Measurements from ENCODE around the gene RAD51B.

Gene RAD51B

GRCh38 chr14:67942080-67942710 lies 122.6 kb downstream of the RAD51B start:
- no peaks in the 10 kb centered on the region for H3K27me3 ChIP-seq (ENCODE audit: control insufficient read depth in 1 of 2, insufficient read depth in 2 of 2, low read length in 2 of 2)
- H3K9ac ChIP-seq (ENCODE audit: low read depth in 1 of 2, low read length in 2 of 2): peak overlapping the region in 1 of 2 donors; percentile 3
- H3K36me3 ChIP-seq (ENCODE audit: control insufficient read depth in 1 of 2, insufficient read depth in 2 of 2, low read length in 2 of 2): no peaks in the 10 kb centered on the region
- peaks cover 24 to 46% of the 10 kb centered on the region in 2 donors for H3K4me1 ChIP-seq (ENCODE audit: control insufficient read depth in 1 of 2, insufficient read depth in 2 of 2, low read length in 2 of 2)
- H3K4me3 ChIP-seq (ENCODE audit: low read depth in 1 of 2, low read length in 2 of 2): no peak overlapping the region
- no peaks in the 10 kb centered on the region for H3K9me3 ChIP-seq (ENCODE audit: control insufficient read depth in 1 of 2, low read length in 2 of 2)
- peak overlapping the region; percentile 33 for H3K27ac ChIP-seq (ENCODE audit: low read depth, low read length)

- Histone ChIP-seq H3K4me3 (ENCODE audit: low read depth in 1 of 2, low read length in 2 of 2) (no peak overlapping the region), H3K9me3 (ENCODE audit: control insufficient read depth in 1 of 2, low read length in 2 of 2) (peaks cover 0 to 1% of the 10 kb centered on the region in 2 donors), H3K27ac (ENCODE audit: low read depth, low read length) (no peak overlapping the region), H3K27me3 (ENCODE audit: control insufficient read depth in 1 of 2, insufficient read depth in 2 of 2, low read length in 2 of 2) (no peaks in the 10 kb centered on the region), H3K36me3 (ENCODE audit: control insufficient read depth in 1 of 2, insufficient read depth in 2 of 2, low read length in 2 of 2) (no peaks in the 10 kb centered on the region), H3K4me1 (ENCODE audit: control insufficient read depth in 1 of 2, insufficient read depth in 2 of 2, low read length in 2 of 2) (peaks cover 24 to 46% of the 10 kb centered on the region in 2 donors), H3K9ac (ENCODE audit: low read depth in 1 of 2, low read length in 2 of 2) (no peak overlapping the region)
These were observed 124.4 kb downstream of the RAD51B start for GRCh38 chr14:67943947-67944346.

GRCh38 chr14:67944605-67945004 lies 125.0 kb downstream of the RAD51B start:
- H3K4me3 ChIP-seq (ENCODE audit: low read depth in 1 of 2, low read length in 2 of 2): no peak overlapping the region
- no peaks in the 10 kb centered on the region for H3K36me3 ChIP-seq (ENCODE audit: control insufficient read depth in 1 of 2, insufficient read depth in 2 of 2, low read length in 2 of 2)
- no peaks in the 10 kb centered on the region for H3K27me3 ChIP-seq (ENCODE audit: control insufficient read depth in 1 of 2, insufficient read depth in 2 of 2, low read length in 2 of 2)
- peaks cover 24 to 46% of the 10 kb centered on the region in 2 donors for H3K4me1 ChIP-seq (ENCODE audit: control insufficient read depth in 1 of 2, insufficient read depth in 2 of 2, low read length in 2 of 2)
- no peak overlapping the region for H3K27ac ChIP-seq (ENCODE audit: low read depth, low read length)
- no peak overlapping the region for H3K9ac ChIP-seq (ENCODE audit: low read depth in 1 of 2, low read length in 2 of 2)
- H3K9me3 ChIP-seq (ENCODE audit: control insufficient read depth in 1 of 2, low read length in 2 of 2): peaks cover 0 to 8% of the 10 kb centered on the region in 2 donors

GRCh38 chr14:67949771-67950170 lies 130.2 kb downstream of the RAD51B start:
- peaks cover 11 to 25% of the 10 kb centered on the region in 2 donors for H3K4me1 ChIP-seq (ENCODE audit: control insufficient read depth in 1 of 2, insufficient read depth in 2 of 2, low read length in 2 of 2)
- H3K36me3 ChIP-seq (ENCODE audit: control insufficient read depth in 1 of 2, insufficient read depth in 2 of 2, low read length in 2 of 2): no peaks in the 10 kb centered on the region
- no peak overlapping the region for H3K4me3 ChIP-seq (ENCODE audit: low read depth in 1 of 2, low read length in 2 of 2)
- H3K9me3 ChIP-seq (ENCODE audit: control insufficient read depth in 1 of 2, low read length in 2 of 2): peaks cover 0 to 15% of the 10 kb centered on the region in 2 donors
- no peak overlapping the region for H3K27ac ChIP-seq (ENCODE audit: low read depth, low read length)
- H3K27me3 ChIP-seq (ENCODE audit: control insufficient read depth in 1 of 2, insufficient read depth in 2 of 2, low read length in 2 of 2): no peaks in the 10 kb centered on the region
- H3K9ac ChIP-seq (ENCODE audit: low read depth in 1 of 2, low read length in 2 of 2): no peak overlapping the region

- H3K9ac ChIP-seq (ENCODE audit: low read depth in 1 of 2, low read length in 2 of 2): no peak overlapping the region
- H3K36me3 ChIP-seq (ENCODE audit: control insufficient read depth in 1 of 2, insufficient read depth in 2 of 2, low read length in 2 of 2): no peaks in the 10 kb centered on the region
- no peak overlapping the region for H3K4me3 ChIP-seq (ENCODE audit: low read depth in 1 of 2, low read length in 2 of 2)
- H3K9me3 ChIP-seq (ENCODE audit: control insufficient read depth in 1 of 2, low read length in 2 of 2): peaks cover 0 to 15% of the 10 kb centered on the region in 2 donors
- no peak overlapping the region for H3K27ac ChIP-seq (ENCODE audit: low read depth, low read length)
- peaks cover 7 to 20% of the 10 kb centered on the region in 2 donors for H3K4me1 ChIP-seq (ENCODE audit: control insufficient read depth in 1 of 2, insufficient read depth in 2 of 2, low read length in 2 of 2)
- no peaks in the 10 kb centered on the region for H3K27me3 ChIP-seq (ENCODE audit: control insufficient read depth in 1 of 2, insufficient read depth in 2 of 2, low read length in 2 of 2)
These were observed 130.8 kb downstream of the RAD51B start for GRCh38 chr14:67950386-67950785.

GRCh38 chr14:67951529-67952135 lies 132.1 kb downstream of the RAD51B start:
- H3K9ac ChIP-seq (ENCODE audit: low read depth in 1 of 2, low read length in 2 of 2): no peak overlapping the region
- peaks cover 0 to 15% of the 10 kb centered on the region in 2 donors for H3K9me3 ChIP-seq (ENCODE audit: control insufficient read depth in 1 of 2, low read length in 2 of 2)
- H3K4me3 ChIP-seq (ENCODE audit: low read depth in 1 of 2, low read length in 2 of 2): no peak overlapping the region
- H3K27ac ChIP-seq (ENCODE audit: low read depth, low read length): no peak overlapping the region
- H3K4me1 ChIP-seq (ENCODE audit: control insufficient read depth in 1 of 2, insufficient read depth in 2 of 2, low read length in 2 of 2): peaks cover 7 to 20% of the 10 kb centered on the region in 2 donors
- no peaks in the 10 kb centered on the region for H3K36me3 ChIP-seq (ENCODE audit: control insufficient read depth in 1 of 2, insufficient read depth in 2 of 2, low read length in 2 of 2)
- H3K27me3 ChIP-seq (ENCODE audit: control insufficient read depth in 1 of 2, insufficient read depth in 2 of 2, low read length in 2 of 2): no peaks in the 10 kb centered on the region

- H3K27ac ChIP-seq (ENCODE audit: low read depth, low read length): no peak overlapping the region
- H3K4me3 ChIP-seq (ENCODE audit: low read depth in 1 of 2, low read length in 2 of 2): no peak overlapping the region
These were observed 132.8 kb downstream of the RAD51B start for GRCh38 chr14:67952381-67952780.

GRCh38 chr14:67952786-67953185 lies 133.2 kb downstream of the RAD51B start:
- H3K9me3 ChIP-seq (ENCODE audit: control insufficient read depth in 1 of 2, low read length in 2 of 2): peaks cover 0 to 15% of the 10 kb centered on the region in 2 donors
- H3K27me3 ChIP-seq (ENCODE audit: control insufficient read depth in 1 of 2, insufficient read depth in 2 of 2, low read length in 2 of 2): no peaks in the 10 kb centered on the region
- H3K36me3 ChIP-seq (ENCODE audit: control insufficient read depth in 1 of 2, insufficient read depth in 2 of 2, low read length in 2 of 2): no peaks in the 10 kb centered on the region
- no peak overlapping the region for H3K9ac ChIP-seq (ENCODE audit: low read depth in 1 of 2, low read length in 2 of 2)
- peaks cover 3 to 20% of the 10 kb centered on the region in 2 donors for H3K4me1 ChIP-seq (ENCODE audit: control insufficient read depth in 1 of 2, insufficient read depth in 2 of 2, low read length in 2 of 2)
- no peak overlapping the region for H3K27ac ChIP-seq (ENCODE audit: low read depth, low read length)
- no peak overlapping the region for H3K4me3 ChIP-seq (ENCODE audit: low read depth in 1 of 2, low read length in 2 of 2)

More at GRCh38 chr14:67952381-67952780, 132.8 kb downstream of the RAD51B start:
- Histone ChIP-seq H3K4me1 (ENCODE audit: control insufficient read depth in 1 of 2, insufficient read depth in 2 of 2, low read length in 2 of 2) (peaks cover 3 to 20% of the 10 kb centered on the region in 2 donors), H3K9me3 (ENCODE audit: control insufficient read depth in 1 of 2, low read length in 2 of 2) (peaks cover 0 to 15% of the 10 kb centered on the region in 2 donors), H3K36me3 (ENCODE audit: control insufficient read depth in 1 of 2, insufficient read depth in 2 of 2, low read length in 2 of 2) (no peaks in the 10 kb centered on the region), H3K9ac (ENCODE audit: low read depth in 1 of 2, low read length in 2 of 2) (no peak overlapping the region), H3K27me3 (ENCODE audit: control insufficient read depth in 1 of 2, insufficient read depth in 2 of 2, low read length in 2 of 2) (no peaks in the 10 kb centered on the region)

- Histone ChIP-seq H3K36me3 (ENCODE audit: control insufficient read depth in 1 of 2, insufficient read depth in 2 of 2, low read length in 2 of 2) (no peaks in the 10 kb centered on the region), H3K27ac (ENCODE audit: low read depth, low read length) (no peak overlapping the region), H3K27me3 (ENCODE audit: control insufficient read depth in 1 of 2, insufficient read depth in 2 of 2, low read length in 2 of 2) (no peaks in the 10 kb centered on the region), H3K4me1 (ENCODE audit: control insufficient read depth in 1 of 2, insufficient read depth in 2 of 2, low read length in 2 of 2) (peaks cover 3 to 22% of the 10 kb centered on the region in 2 donors), H3K9me3 (ENCODE audit: control insufficient read depth in 1 of 2, low read length in 2 of 2) (peaks cover 0 to under 1% of the 10 kb centered on the region in 2 donors), H3K9ac (ENCODE audit: low read depth in 1 of 2, low read length in 2 of 2) (no peak overlapping the region), H3K4me3 (ENCODE audit: low read depth in 1 of 2, low read length in 2 of 2) (no peak overlapping the region)
These were observed 135.7 kb downstream of the RAD51B start for GRCh38 chr14:67955261-67955660.

GRCh38 chr14:67957946-67958345 lies 138.4 kb downstream of the RAD51B start:
- Histone ChIP-seq H3K27ac (ENCODE audit: low read depth, low read length) (no peak overlapping the region), H3K4me1 (ENCODE audit: control insufficient read depth in 1 of 2, insufficient read depth in 2 of 2, low read length in 2 of 2) (peaks cover 14 to 29% of the 10 kb centered on the region in 2 donors)

More at GRCh38 chr14:67957946-67958345, 138.4 kb downstream of the RAD51B start:
- H3K9ac ChIP-seq (ENCODE audit: low read depth in 1 of 2, low read length in 2 of 2): no peak overlapping the region
- H3K9me3 ChIP-seq (ENCODE audit: control insufficient read depth in 1 of 2, low read length in 2 of 2): no peaks in the 10 kb centered on the region
- H3K36me3 ChIP-seq (ENCODE audit: control insufficient read depth in 1 of 2, insufficient read depth in 2 of 2, low read length in 2 of 2): no peaks in the 10 kb centered on the region
- H3K27me3 ChIP-seq (ENCODE audit: control insufficient read depth in 1 of 2, insufficient read depth in 2 of 2, low read length in 2 of 2): no peaks in the 10 kb centered on the region
- H3K4me3 ChIP-seq (ENCODE audit: low read depth in 1 of 2, low read length in 2 of 2): no peak overlapping the region
